K562 (cell line): ENCODE results near the gene CALCB. TPM values are rescaled to one million over a fixed set of nuclear protein-coding genes. Genes with fewer than 3 reads are reported as not detected.

Source experiments
- ATAC-seq: fragments of 200-7000 bp; cut with Tn5 transposase; 3 replicates; pipeline ENCODE4 v1.9.1; 2020; ENCODE audit warnings: moderate library complexity
- BruUV-seq: library from RNA; stranded (reverse); fragments of 400-500 nt; replicated peaks from 2 replicates; lab custom pipeline; 2021; lab: Mats Ljungman, UMichigan
- CTCF ChIA-PET: fragments of 300-600 bp; formaldehyde crosslinking; extraction: SDS; loops from one replicate; lab custom pipeline; 2021; ENCODE audit warnings: low intra/inter-chr PET ratio; lab: Yijun Ruan, JAX
- POLR2A ChIA-PET: fragments of 300-600, 350-650 bp; sonication (Branson Sonifier 250); formaldehyde crosslinking; extraction: SDS; loops from one replicate; lab custom pipeline; 2021; ENCODE audit warnings: antibody characterized with exemption, inconsistent platforms; lab: Yijun Ruan, JAX
- DNase-seq, 4 experiments: peaks; one replicate each; pipeline versions ENCODE4 v3.0.0 to v3.0.0-alpha.2; 2011 to 2018; ENCODE audit warnings: low spot score in 3 of 4, mixed read lengths in 3 of 4; ENCODE audit errors: extremely low read depth in 1 of 4
- FAIRE-seq: peaks from 2 replicates; lab custom pipeline; 2011; peaks lifted over from hg19 to GRCh38; lab: Jason Lieb, UNC
- H2AFZ ChIP-seq: 2 replicates; pipeline ENCODE4 v1.6.0; 2011; ENCODE audit warnings: low read depth, low read length, control low read depth, inconsistent platforms
- H3K27ac ChIP-seq: fragments of 200-600 bp; 3 replicates; pipeline ENCODE4 v1.8.0; 2011; ENCODE audit warnings: low read depth, mild to moderate bottlenecking, control low read depth, inconsistent platforms, low read length, moderate library complexity, mixed read lengths; ENCODE audit errors: extremely low read depth
- H3K27me3 ChIP-seq, 2 experiments: fragments of 300-600 bp in 1 of 2; 2 replicates in 1 of 2; 3 replicates in 1 of 2; pipeline versions ENCODE4 v1.6.0 to v1.8.0; 2011; ENCODE audit warnings: inconsistent platforms in 2 of 2, low read length in 2 of 2, mild to moderate bottlenecking in 1 of 2, mixed read lengths in 1 of 2, moderate library complexity in 1 of 2; ENCODE audit not compliant: control insufficient read depth in 2 of 2, insufficient read depth in 2 of 2
- H3K36me3 ChIP-seq: fragments of 300-600 bp; 3 replicates; pipeline ENCODE4 v1.8.0; 2011; ENCODE audit warnings: mild to moderate bottlenecking, low read length, inconsistent platforms; ENCODE audit not compliant: control insufficient read depth, insufficient read depth
- H3K4me1 ChIP-seq, 2 experiments: fragments of 200-600 bp in 1 of 2; replicated peaks in 1 of 2; 2 replicates in 1 of 2; 3 replicates in 1 of 2; pipeline versions ENCODE4 v1.5.1 to v1.8.0; 2011; ENCODE audit warnings: inconsistent platforms in 2 of 2, low read length in 2 of 2, mild to moderate bottlenecking in 1 of 2, mixed read lengths in 1 of 2, moderate library complexity in 1 of 2; ENCODE audit not compliant: control insufficient read depth in 2 of 2, insufficient read depth in 2 of 2
- H3K4me2 ChIP-seq: 2 replicates; pipeline ENCODE4 v1.6.1; 2011; ENCODE audit warnings: low read length, control low read depth, inconsistent platforms, mixed read lengths; ENCODE audit not compliant: insufficient read depth
- H3K4me3 ChIP-seq: fragments of 200-600 bp; sonication (generic), shearing (Covaris generic); 2 replicates; pipeline ENCODE4 v1.5.1; 2016; ENCODE audit warnings: control low read depth, inconsistent platforms
- H3K79me2 ChIP-seq: fragments of 200-600 bp; 3 replicates; pipeline ENCODE4 v1.8.0; 2011; ENCODE audit warnings: low read length, inconsistent platforms; ENCODE audit not compliant: control insufficient read depth, insufficient read depth
- H3K9ac ChIP-seq, 2 experiments: 2 replicates each; pipeline versions ENCODE4 v1.6.0 to v1.6.1; 2011; ENCODE audit warnings: low read depth in 2 of 2, low read length in 2 of 2, control low read depth in 1 of 2, inconsistent platforms in 1 of 2, mild to moderate bottlenecking in 1 of 2, mixed read lengths in 1 of 2; ENCODE audit not compliant: insufficient read depth in 1 of 2
- H3K9me1 ChIP-seq: one replicate; pipeline ENCODE4 v1.6.0; 2011; ENCODE audit warnings: inconsistent platforms, mild to moderate bottlenecking, low read length, moderate library complexity; ENCODE audit not compliant: control insufficient read depth, insufficient read depth
- H3K9me3 ChIP-seq: replicated peaks from 2 replicates; pipeline ENCODE4 v1.5.1; 2011; ENCODE audit warnings: low read depth, low read length, inconsistent platforms; ENCODE audit not compliant: control insufficient read depth, insufficient read depth
- H4K20me1 ChIP-seq: replicated peaks from 2 replicates; pipeline ENCODE4 v1.6.1; 2011; ENCODE audit warnings: low read length, inconsistent platforms, mixed read lengths; ENCODE audit not compliant: control insufficient read depth, insufficient read depth
- ATF7 ChIP-seq: fragments of 450-650 bp; IDR thresholded peaks from 2 replicates; pipeline ENCODE4 v1.7.1; 2014; ENCODE audit warnings: mild to moderate bottlenecking, moderate library complexity
- E2F1 ChIP-seq: sonication (generic); formaldehyde crosslinking; IDR thresholded peaks from 2 replicates; pipeline ENCODE4 v1.8.1; 2023; ENCODE audit warnings: mild to moderate bottlenecking, missing genetic modification reagents, moderate library complexity
- HDAC3 ChIP-seq: fragments of 450-650 bp; IDR thresholded peaks from 2 replicates; pipeline ENCODE4 v1.6.1; 2018; ENCODE audit warnings: borderline replicate concordance, mild to moderate bottlenecking, moderate library complexity; ENCODE audit not compliant: partially characterized antibody
- KLF6 ChIP-seq: fragments of 250-450 bp; sonication (Bioruptor Pico); IDR thresholded peaks from 2 replicates; pipeline ENCODE4 v1.4.0; 2020; ENCODE audit warnings: mild to moderate bottlenecking, moderate library complexity, borderline replicate concordance
- POLR2AphosphoS2 ChIP-seq: IDR thresholded peaks from 2 replicates; pipeline ENCODE4 v1.6.1; 2012; ENCODE audit warnings: low read length, improper control_type of control experiment
- ZBTB9 ChIP-seq: fragments of 450-650 bp; formaldehyde crosslinking; IDR thresholded peaks from 2 replicates; pipeline ENCODE4 v1.4.0; 2020; ENCODE audit warnings: mild to moderate bottlenecking, moderate library complexity
- WGBS: fragments of 100-300 bp; shearing (Covaris generic); methylation state at CpG from one replicate; pipeline ENCODE4 v1.1.6; 2016; ENCODE audit warnings: low coverage, mixed read lengths; ENCODE audit not compliant: insufficient coverage; ENCODE audit errors: missing lambda C conversion rate; 5-methylcytosine and 5-hydroxymethylcytosine counted together
- in situ Hi-C: fragments of 300-500 bp; cut with MboI; formaldehyde crosslinking; loops from 4 replicates; pipeline ENCODE4 v1.15.0; 2018; ENCODE audit warnings: inconsistent platforms, mixed read lengths
- intact Hi-C: fragments of 100-400 bp; cut with micrococcal nuclease; formaldehyde crosslinking; loops from 2 replicates; pipeline ENCODE4 v1.14.2; 2022
- polyA plus RNA-seq, 8 experiments: library from polyadenylated mRNA; depleted of rRNA in 4 of 8; stranded (reverse) in 5 of 8; unstranded in 3 of 8; fragments of >200 nt; fragmentation: Nextera tagmentation in 2 of 8; fragmentation: Illumina TruSeq in 1 of 8; extraction: Ambion mirVana in 2 of 8; extraction: Trizol in 1 of 8; gene quantifications; 2 replicates each; pipeline versions ENCODE4 v1.2.1 to v1.2.3, GENCODE V29; 2011 to 2014; ENCODE audit warnings: inconsistent platforms in 1 of 8, missing spikeins in 1 of 8
- total RNA-seq, 7 experiments: library from RNA; depleted of rRNA in 6 of 7; stranded (reverse); fragments of >200 nt in 6 of 7; fragmentation: Illumina TruSeq in 2 of 7; extraction: Trizol in 2 of 7; gene quantifications; 2 replicates each; pipeline versions ENCODE4 v1.2.1 to v1.2.3, GENCODE V29; 2011 to 2021; ENCODE audit warnings: low replicate concordance in 1 of 7

CALCB gene
- total and polyA plus RNA-seq, 9 of the 15 experiments (the other 6 are each of a cell fraction or from before 2014, with no cell fraction given): not detected

GRCh38 chr11:15107730-15108515 is 34.5 kb downstream of the CALCB start:
- Histone ChIP-seq H3K4me3 (no peak overlapping the region), H3K27me3 (peaks cover 0 to 5% of the 10 kb centered on the region in 2 experiments; a peak in 1 of 5 replicates), H3K4me2 (no peak overlapping the region), H3K27ac (no peak overlapping the region), H3K9me3 (no peaks in the 10 kb centered on the region), H3K36me3 (no peaks in the 10 kb centered on the region), H4K20me1 (no peaks in the 10 kb centered on the region), H2AFZ (no peak overlapping the region), H3K79me2 (no peaks in the 10 kb centered on the region), H3K9ac (no peak overlapping the region), H3K4me1 (no peaks in the 10 kb centered on the region), H3K9me1 (no peaks in the 10 kb centered on the region)
- ATAC-seq: no peak
- no TSS peak for BruUV-seq
- intact Hi-C loops (no loop called here), in situ Hi-C loops (no loop called here)
- 0% methylated on average over 4 of the region's 4 CpGs for WGBS
- DNase-seq: no peak
- TF ChIP-seq POLR2AphosphoS2 (no peak), KLF6 (no peak), ZBTB9 (CRISPR knock-in tag) (no peak), HDAC3 (no peak), ATF7 (no peak), E2F1 (CRISPR knock-in tag) (no peak)
- ChIA-PET POLR2A (interaction anchor here (0.6 to 0.9 kb wide), 3 partner anchors 17 to 464 kb away, joined by 3 read pairs; no protein-coding TSS in a partner anchor), CTCF (no interaction called here)
- FAIRE-seq: no peak
